ENCODE results near the gene ITIH1.

Gene ITIH1

DNA sequence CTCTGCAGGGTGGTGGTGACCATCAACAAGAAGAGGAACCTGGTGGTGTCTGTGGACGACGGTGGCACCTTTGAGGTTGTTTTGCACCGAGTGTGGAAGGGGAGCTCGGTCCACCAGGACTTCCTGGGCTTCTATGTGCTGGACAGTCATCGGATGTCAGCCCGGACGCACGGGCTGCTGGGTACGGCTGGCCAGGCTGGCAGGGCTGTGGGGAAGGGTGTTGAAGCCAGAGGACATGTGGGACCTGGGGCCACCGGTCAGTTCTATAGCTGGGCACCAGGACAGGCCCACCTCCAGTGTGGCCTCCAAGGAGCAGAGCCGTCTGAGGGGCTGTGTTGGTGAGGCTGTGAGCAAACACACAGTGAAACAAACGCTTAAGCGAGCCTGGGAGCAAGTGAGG is 13.3 kb downstream of the ITIH1 start:
- no peak for DNase-seq

DNA sequence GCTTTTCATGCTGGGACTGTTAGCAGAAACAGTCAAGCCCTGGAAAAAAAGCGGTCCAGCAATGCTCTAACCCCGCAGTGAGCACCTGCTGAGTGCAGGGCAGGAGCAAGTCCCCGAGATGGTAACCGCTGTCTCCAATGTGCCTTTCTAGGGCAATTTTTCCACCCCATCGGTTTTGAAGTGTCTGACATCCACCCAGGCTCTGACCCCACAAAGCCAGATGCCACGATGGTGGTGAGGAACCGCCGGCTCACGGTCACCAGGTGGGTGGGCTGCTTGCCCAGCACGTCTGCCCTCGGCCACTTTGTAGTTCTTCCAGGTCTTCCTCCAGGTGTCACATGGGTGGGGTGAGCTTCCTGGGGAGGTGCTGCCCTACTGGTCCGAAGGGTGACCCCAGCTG is 14.0 kb downstream of the ITIH1 start:
- DNase-seq, result no peak

DNA sequence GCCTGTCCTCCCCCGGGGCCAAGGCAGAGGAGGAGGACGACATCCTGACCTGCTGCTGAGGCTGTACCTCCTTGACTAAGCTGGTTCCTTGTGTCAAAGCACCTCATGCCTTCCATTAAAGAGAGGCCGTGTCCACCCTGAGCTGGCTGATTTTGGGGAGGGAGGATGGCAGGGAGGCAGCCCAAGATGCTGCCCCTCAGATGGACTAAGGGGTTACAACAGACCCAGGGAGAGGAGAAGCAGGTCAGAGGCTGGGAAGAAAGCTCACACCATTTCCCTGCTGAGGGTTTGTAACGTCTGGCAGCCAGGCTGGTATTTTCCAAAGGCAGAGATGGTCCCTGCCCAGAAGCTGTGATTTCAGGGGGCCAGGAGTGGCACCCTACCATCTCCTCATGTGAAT is 14.5 kb downstream of the ITIH1 start:
- no peak for DNase-seq

DNA sequence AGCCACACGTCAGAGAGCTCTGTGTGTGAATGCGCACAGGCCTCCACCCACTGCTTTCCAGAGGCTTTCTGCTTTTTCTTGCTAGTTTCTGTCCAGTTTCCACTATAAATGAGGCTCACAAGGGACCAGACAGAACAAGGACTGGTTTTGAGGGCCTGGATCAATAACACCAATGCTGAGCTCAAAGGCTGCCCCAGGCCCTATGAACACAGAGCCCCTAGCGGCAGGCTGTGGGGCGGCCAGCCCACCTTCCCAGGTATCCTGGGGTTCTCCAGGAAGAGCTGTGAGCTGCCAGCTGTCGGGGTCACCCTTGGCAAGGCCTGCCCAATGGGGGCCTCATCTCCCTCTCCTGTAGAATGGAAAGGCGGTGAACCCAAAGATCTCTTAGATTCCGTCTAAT is 15.0 kb downstream of the ITIH1 start:
- no peak for DNase-seq

DNA sequence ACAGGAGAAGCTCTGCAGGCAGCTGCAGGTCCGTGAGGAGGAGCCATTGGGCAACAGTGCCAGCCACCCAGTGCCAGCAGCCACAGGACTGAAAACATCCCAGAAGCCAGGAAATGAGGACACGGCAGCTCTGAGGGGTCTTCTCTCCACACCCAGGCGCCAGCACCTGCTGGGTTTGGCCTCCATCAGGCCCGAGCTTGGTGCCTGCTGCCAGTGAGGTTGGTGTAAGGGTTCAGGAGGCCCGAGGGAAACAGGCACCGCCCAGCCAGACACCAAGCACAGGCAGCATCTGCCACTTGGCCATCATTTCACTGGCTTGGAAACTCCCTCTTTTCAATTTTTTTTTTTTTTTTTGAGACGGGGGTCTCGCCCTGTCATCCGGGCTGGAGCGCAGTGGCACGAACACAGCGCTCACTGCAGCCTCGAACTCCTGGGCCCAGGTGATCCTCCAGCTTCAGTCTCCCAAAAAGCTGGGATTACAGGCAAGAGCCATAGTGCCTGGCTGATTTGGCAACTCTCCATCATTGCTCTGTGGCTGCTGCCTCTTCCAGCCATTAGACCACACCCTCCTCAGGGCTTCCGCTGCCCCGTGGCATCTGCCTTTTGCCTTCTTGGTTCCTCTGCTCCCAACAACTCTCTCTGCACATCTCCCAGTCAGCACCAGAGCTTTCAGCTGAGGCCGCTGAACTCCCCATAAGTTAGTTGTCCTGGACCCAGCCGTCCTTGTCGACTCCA is 15.7 kb downstream of the ITIH1 start:
- DNase-seq, result no peak

DNA sequence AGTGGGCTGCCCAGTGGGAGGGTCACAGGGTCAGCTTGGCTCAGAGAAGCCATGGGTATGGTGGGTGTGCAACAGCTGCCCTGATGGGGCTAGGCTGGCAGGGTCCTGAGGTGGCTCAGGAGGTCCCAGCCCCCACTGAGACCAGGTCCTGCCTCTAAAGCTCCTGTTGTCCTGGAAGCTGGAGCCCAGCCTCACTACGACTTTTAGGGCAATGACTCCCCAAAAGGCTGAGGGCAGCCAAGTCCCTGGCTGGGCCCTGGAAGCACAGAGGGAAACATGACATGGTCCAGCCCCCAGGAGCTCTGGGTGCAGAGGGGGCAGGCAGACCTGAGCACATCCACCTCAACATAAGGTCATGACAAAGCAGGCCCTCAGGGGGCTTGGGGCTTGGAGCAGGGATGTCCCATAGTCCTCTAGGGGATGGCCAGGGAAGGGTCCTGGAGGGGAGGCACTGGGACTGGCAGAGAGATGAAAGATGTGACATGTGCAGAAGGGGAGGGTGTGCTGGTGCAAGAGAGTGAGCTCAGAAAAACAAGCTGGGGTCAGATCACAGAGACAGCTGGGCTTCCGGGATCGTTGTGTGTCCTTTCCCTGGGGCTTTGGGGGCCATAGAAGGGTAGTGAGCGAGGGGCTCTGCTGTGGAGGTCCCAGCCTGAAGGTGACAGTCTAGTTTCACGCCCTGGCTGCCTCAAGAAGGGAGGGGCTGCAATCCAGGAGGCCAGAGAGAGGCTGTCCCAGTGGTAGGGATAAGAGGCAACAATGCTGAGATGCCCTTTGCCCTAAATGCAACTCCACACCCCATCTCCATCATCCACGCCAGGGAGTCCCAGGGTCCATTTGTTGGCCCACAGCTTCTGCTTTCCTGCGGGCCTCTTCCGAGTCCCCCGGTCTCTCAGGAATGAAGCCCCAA is 16.6 kb downstream of the ITIH1 start:
- no peak for DNase-seq

DNA sequence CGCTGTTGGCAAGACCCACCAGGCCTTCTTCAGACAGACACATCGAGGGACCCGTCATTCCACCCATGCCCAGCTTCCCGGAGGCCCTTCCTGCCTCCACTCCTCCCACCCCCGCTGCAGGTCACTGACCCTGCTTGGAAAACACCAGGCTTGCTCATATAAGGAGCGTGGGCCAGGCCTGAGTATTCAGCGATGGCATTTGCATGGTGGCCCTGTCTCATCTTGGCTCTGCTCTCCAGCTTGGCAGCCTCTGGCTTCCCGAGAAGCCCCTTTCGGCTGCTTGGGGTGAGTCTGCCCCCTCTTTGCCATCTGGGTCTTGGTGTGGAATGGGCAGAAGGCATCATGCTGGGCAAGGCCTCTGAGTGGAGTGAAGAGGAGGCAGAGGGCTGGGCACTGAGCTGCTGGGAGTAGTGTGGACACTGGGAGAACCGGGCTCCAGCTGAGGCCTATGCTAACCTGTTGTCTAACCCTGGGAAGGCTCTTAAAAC is 17.3 kb downstream of the ITIH1 start, which contains the start of gene ITIH3:
Gene ITIH3, plus strand, starts transcription at position 185 of the 488 bp plus-strand sequence. Its CDS starts 8 bp downstream, at position 193.
- no peak for DNase-seq

DNA sequence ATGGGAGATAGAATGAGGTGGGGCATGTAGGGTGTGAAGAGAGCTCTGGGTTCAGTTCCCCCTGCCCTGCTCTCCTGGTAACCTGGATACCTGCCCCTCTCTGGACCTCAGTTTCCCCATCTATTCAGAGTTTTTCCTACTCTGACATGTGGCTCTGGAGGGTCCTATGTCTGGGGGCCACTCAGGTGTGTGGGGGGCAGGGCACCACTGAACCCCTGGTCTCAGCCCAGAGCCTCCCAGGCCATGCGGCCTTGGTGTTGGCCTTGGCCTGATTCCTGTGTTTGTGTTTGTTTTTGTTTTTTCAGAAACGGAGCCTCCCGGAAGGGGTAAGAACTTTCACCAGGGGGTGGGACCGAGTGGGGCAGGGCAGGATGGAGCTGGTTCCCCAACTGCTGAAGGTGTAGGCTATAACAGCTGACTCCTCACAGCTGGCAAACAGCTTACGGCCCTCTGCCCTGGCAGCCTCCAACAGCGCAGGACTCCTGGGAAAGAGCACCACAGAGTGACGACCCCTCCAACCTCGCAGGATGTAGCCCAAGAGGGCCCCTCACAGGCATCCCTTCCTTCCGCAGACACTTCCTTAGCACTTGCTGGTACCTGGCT is 18.0 kb downstream of the ITIH1 start:
- no peak for DNase-seq

DNA sequence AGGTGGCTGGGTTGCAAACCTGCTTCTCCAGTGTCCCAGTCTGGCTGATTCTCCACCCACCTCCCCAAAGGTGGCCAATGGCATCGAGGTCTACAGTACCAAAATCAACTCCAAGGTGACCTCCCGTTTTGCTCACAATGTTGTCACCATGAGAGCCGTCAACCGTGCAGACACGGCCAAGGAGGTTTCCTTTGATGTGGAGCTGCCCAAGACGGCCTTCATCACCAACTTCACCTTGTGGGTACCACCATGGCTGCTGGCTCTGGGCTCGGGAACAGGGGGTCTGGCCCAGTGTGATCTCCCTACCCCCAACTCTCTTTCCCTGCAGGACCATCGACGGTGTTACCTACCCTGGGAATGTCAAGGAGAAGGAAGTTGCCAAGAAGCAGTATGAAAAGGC is 19.0 kb downstream of the ITIH1 start:
- no peak for DNase-seq

DNA sequence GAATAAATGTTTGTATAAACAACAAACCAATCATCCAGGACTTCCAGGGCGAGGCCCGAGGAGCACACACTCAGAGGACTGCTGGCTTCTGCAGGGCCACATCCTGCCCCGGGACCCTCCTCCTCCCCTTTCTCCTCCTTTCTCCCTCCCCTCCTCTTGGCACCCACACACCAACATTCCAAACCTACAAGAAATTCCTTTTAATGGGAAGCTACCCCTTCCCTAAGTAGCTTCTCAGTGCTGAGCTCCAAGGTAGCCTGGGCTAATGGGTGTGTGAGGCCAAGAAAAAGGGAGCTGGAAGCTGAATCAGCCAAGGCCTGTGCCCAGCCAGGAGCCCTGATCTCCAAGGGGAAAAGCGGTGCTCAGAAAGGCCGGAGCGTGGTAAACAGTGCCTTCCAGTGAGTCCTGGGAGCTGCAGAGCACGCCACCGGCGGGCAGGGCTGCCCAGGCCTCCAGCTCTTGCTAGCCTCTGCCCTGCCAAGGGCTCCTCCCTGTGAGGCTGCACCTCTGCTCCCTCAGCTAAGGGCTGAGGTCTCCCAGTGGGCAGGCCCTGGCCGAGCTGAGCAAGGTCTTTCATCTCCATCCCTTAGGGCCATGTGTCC is 21.1 kb downstream of the ITIH1 start:
- no peak for DNase-seq

DNA sequence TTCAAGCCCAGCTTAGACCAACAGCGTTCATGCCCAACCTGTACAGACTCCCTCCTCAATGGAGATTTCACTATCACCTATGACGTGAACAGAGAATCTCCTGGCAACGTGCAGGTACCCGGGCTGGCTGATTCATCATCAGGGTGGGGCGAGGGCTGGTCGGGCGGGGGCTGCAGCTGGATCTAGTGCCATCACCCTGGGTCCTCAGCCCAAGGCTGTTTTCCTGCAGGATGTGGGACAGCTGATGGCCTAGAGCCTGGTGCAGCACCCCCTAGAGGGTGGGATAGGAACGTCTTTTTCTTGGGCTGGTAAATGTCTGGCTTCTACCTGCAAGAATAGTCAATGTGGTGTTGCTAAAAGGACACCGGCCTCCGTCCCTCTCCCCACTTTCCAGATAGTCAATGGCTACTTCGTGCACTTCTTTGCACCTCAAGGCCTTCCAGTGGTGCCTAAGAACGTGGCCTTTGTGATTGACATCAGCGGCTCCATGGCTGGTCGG is 21.6 kb downstream of the ITIH1 start:
- DNase-seq, result no peak

DNA sequence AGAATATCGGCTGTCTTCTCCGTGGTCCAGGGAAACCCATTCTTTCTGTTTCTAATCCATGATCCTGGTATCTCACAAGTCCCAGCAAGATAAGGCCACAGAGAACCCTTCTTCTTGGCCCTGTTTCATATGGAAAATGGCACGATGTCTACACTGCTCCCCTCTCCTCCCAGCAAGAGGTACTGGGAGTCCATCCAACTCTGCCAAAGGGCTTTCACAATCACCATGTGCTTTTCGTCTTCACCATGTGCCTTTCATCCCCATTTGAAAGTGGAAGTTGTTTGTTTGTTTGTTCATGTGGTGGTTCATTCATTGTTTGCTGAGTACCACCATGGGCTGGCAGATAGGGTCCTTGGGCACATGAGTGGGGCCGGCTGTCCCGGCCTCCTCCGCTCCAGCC is 22.7 kb downstream of the ITIH1 start:
- DNase-seq, result no peak

DNA sequence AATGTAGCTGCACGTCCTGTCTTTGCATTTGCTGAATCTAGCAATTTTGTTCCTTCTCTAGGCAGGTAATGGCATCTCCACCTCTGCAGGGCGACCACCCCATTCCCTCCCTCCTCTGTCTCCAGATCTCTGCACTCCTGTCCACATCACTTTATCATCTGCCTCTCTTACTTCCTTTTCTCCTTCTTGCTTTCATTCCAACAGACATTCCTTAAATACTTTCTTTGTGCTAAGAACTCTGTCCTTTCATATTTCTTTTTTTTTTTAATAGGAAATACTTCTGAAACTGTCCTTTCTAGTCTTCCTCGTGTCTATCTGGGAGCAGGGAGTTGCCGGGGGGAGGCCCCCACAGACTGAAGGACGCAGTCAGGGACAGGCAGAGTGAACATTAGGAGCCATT is 24.4 kb downstream of the ITIH1 start:
- DNase-seq, result no peak

DNA sequence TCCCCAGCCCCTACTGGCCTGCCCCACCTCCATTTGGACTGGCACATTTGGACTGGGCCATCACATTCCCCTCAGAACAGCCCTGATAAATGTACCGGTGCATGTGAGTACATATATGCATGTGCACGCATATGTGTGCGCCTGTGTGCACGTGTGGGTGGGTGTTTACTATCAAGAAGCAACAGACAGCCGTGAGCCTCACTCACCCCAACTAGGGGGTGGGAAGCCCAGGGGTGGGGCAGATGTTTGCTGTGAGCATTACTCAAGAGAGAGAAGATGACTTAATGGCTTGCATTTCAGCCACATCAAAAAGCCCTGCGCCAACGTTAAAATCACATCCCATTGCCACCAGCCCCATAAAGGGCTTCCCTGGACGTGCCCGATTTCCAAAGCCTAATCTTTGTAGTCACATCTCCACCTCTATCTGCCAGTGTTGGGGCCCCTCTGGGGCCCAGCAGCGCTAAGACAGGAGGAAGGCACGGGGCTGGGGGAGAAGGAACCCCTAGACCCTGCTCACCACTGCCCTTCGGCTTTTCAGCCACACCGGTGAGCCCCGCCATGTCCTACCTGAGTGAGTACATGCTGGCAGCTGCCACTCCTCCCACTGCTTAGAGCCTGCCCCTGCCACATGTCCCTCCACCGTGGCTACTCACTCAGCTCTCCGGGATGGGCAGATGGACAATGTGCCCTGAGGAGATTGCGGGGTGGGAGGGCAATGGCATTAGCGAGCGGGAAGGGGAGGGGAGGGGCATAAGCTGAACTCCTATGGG is 28.1 kb downstream of the ITIH1 start:
- DNase-seq, result no peak

DNA sequence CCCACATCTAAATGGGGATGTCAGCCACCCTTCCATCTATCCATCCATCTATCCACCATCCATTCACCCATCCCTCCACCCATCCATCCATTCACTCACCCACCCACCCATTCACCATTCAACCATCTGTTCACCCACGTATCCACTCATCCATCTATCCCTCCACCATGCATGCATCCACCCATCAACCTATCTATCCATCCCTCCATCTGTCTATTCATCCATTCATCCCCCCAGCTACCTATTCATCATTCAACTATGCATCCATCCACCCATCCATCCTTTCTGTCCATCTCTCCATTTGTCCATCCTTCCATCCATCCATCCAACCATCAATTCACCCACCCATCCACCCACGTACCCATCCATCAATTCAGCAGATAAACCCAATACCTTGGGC is 31.8 kb downstream of the ITIH1 start:
- DNase-seq, result no peak

DNA sequence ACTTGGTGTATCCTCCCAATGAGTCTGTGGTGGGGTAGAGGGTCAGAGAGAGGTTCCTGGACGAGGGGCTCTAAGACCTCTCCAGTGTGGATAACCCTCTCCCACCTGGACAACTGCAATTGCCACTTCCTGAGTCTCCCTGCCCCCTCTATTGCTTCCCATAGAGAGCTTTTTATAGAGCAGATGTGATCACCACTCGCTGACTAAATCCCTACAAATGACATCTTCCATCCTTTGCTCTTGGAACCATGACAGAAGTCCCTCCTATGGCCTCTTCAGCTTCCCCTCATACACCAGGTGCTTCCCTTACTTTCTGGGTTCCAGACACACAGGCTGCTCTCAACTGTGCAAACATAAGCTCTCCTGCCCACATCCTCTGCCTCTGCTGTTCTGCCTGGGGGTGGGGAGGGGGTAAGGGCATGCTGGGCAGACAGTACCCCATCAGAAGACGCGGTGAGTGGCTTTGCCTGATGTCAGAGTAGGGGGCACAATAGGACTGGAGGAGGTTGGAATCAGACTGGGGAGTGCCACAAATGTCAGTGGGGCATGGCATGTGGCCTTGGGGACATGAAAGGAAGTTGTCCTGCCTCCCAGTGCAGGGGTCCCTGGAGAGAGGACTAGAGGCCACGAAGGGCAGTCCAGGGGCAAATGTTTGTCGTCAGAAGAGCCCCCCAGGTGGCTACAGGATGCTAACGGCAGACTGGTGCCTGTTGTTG is 32.4 kb downstream of the ITIH1 start:
- DNase-seq, result no peak

DNA sequence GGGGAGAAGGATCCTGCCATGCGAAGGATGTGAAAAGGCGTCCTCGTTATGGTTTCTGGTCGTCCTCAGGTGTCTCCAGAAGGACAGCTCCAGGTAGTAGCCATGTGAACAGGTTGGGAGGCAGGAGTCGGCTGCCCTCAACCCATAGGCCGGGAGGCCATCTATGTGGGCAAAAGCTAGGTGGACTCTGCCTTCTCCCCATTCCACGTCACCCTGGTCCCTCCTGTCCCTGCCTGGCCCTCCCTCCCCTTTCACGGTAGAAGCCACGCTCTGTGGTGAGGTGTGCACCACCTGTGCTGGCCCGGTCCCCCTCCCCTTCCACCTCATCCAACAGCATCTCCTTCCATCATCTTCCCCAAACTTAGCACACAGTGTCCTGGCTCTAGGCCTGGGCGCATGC is 33.5 kb downstream of the ITIH1 start:
- DNase-seq, result no peak

DNA sequence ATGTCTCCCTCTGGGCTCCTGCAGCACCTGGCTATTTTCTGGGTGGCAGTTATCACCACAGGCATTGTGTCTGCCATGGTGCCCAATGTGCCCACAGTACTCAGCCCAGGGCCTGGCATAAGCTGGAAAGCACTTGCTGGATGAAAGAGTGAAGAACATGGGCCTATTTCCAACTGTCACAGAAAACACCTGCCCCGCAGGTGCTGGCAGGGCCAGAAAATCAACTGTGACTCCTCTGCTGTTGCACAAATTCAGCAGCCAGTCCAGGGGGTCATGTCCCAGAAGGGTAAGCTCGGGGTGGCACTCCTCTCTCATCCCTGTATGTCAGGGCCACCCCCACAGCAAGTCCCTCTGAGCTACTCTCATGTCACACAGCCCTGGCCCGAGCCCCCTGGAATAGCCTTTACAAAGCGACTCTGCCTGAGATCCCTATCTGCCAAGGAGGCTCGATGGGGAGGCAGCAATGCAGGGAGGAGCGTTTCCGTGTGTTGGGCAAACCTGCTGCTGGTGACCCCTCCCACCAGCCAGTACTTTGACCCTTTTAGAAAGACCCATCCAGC is 34.1 kb downstream of the ITIH1 start:
- DNase-seq, result no peak

DNA sequence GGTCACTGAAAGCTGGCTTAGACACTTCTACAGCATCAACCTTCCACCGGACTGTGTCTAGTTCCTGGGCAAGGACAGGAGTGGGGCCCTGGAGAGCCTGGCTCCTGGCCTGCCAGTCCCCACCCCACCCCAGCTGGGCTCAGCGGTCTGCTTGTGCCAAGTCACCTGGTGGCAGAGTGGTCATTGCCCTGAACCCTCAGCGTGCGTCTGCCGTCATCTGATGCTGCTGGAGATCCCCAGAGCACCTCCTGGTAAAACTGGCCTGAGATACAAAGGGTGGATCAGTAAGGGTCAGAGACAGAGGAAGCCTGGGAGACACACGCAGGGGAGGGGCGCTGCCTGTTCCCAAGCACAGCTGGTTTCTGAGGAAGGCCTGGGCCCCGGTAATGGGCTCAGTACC is 36.4 kb downstream of the ITIH1 start:
- no peak for DNase-seq

DNA sequence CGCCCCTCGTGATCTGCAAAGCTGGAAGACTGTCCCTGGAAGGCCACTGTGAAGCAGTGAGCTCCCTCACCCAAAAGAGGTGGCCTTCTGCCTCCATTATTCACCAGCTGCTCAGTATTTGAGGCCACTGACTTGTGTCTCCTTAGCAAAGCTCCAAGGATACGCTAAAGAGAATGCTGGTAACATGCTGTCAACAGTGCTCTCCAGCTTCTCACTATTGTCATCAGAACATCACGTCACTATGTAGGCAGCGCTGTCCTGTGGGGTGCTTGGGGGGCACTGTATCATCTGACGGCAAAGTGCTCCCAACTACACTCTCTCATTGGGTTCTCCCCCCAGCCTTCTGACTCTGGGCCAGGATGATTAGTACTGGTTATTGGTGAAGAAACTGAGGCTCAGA is 38.8 kb downstream of the ITIH1 start:
- no peak for DNase-seq

DNA sequence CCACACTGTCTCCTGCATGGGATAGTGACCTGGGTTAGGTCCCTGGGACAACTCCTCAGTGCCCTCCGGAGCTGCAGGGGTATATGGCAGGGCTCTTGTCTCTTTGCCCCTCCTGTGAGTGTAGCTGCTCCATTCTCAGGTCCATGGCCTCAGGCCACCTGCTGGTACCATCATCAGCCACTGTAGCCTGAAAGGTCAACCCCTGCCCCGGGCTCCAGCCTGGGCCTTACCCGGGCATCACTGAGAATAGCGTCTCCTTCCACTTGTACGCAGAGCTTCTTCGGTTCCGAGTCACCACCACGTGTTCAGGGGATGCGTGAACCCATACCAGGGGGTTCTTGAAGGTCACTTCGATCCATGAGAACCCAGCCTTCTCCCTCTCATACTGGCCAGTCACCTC is 39.3 kb downstream of the ITIH1 start:
- DNase-seq, result no peak

All from NCI-H226 (cell line).